ENCODE data around the gene TCEA2. TPM values are rescaled to one million over a fixed set of nuclear protein-coding genes. Genes with fewer than 3 reads are reported as not detected.

TCEA2 gene
- total RNA-seq, 1 experiment from 2014 or later: 48.3 TPM

DNA sequence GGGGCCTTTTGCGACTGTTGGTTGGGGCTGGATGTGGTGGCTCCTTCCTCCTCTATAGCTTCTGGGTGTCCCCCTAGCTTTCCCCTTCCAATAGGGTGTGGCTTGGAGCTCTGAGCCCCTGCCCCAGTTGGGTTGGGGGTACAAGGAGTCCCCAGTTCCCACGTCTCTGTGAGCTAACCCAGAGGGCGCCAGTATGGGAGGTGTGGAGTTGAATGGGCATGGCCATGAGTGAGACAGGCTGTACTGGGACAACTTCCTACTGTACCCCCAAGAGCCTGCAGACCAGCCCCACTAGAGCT is 25.9 kb upstream of the TCEA2 start:
- H3K27me3 Mint-ChIP-seq (ENCODE audit: insufficient read depth, unreplicated experiment): peaks cover 3% of the 10 kb centered on the region
- POLR2A ChIA-PET: interaction anchor here (1.6 kb wide), 1 partner anchor 25 kb away, joined by 8 read pairs; the partner anchor contains the start of gene TCEA2
- H3K27ac Mint-ChIP-seq (ENCODE audit: unreplicated experiment): no peak overlapping the region
- H3K27me3 ChIP-seq (replicated peaks; ENCODE audit: control insufficient read depth, insufficient read depth, low read length): no peaks in the 10 kb centered on the region
- peaks cover 70% of the 10 kb centered on the region for H3K36me3 Mint-ChIP-seq (ENCODE audit: insufficient read depth, unreplicated experiment)
- H3K4me3 ChIP-seq (ENCODE audit: low read depth, low read length): no peak overlapping the region
- no peak for DNase-seq
- no peaks in the 10 kb centered on the region for H3K4me1 Mint-ChIP-seq (ENCODE audit: low read depth, unreplicated experiment)
- H3K9me3 ChIP-seq: no peaks in the 10 kb centered on the region
- TF ChIP-seq, protein P1, sequence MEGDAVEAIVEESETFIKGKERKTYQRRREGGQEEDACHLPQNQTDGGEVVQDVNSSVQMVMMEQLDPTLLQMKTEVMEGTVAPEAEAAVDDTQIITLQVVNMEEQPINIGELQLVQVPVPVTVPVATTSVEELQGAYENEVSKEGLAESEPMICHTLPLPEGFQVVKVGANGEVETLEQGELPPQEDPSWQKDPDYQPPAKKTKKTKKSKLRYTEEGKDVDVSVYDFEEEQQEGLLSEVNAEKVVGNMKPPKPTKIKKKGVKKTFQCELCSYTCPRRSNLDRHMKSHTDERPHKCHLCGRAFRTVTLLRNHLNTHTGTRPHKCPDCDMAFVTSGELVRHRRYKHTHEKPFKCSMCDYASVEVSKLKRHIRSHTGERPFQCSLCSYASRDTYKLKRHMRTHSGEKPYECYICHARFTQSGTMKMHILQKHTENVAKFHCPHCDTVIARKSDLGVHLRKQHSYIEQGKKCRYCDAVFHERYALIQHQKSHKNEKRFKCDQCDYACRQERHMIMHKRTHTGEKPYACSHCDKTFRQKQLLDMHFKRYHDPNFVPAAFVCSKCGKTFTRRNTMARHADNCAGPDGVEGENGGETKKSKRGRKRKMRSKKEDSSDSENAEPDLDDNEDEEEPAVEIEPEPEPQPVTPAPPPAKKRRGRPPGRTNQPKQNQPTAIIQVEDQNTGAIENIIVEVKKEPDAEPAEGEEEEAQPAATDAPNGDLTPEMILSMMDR (IDR thresholded peaks at IDR 0.05; ENCODE audit: insufficient read depth in 1 of 2, low read depth in 1 of 2, low read length in 1 of 2, severe bottlenecking in 1 of 2, unreplicated experiment in 1 of 2): no peak
- BruUV-seq (replicated peaks): no TSS peak
- H3K4me3 Mint-ChIP-seq (ENCODE audit: unreplicated experiment): peak overlapping the region; percentile 87
- H3K4me1 ChIP-seq: peaks cover 26% of the 10 kb centered on the region
- no peaks in the 10 kb centered on the region for H3K9me3 Mint-ChIP-seq (ENCODE audit: unreplicated experiment)
- CTCF ChIA-PET: interaction anchor here (1.4 to 6.2 kb wide), 5 partner anchors 15 to 84 kb away, joined by 5 to 101 read pairs (median 51); partner anchors contain the start of genes PRPF6, SOX18 and TCEA2
- H3K36me3 ChIP-seq (ENCODE audit: control insufficient read depth, insufficient read depth, low read length): peaks cover under 1% of the 10 kb centered on the region; the same call in 1 of the 2 replicates
- intact Hi-C loops (cut with micrococcal nuclease; ENCODE audit: unreplicated experiment): no loop called here

DNA sequence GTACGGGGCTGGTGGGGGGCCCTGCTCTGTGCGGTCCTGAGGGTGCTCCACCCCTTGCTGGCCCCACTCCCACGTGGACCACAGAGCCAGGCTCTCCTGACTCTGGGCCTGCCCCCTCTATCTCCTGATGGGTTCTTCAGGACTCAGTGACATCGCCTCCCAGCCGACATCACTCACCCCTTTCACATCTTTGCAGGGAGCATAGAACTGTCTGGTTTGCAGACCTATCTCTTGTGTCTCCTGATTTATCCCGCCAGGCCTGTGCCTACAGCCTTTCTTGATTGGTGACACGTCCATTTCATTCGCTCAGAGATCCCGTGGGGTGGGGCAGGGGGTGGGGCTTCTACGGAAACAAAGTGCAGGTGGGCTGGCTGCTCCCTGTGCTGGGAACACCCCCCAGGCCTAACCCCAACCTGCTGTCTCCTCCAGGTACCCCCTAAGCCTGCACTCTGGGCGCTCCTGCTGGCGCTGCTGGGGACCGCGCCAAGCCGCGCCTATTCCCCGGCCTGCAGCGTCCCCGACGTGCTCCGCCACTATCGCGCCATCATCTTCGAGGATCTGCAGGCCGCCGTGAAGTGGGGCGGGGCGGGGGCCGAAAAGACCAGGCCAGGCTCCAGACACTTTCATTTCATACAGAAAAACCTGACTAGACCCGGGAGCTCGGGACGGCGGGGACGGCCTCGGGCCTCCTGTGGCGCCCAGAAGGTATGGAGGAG is 25.3 kb upstream of the TCEA2 start:
- Mint-ChIP-seq H3K4me1 (ENCODE audit: low read depth, unreplicated experiment) (no peaks in the 10 kb centered on the region), H3K27me3 (ENCODE audit: insufficient read depth, unreplicated experiment) (peaks cover 3% of the 10 kb centered on the region), H3K4me3 (ENCODE audit: unreplicated experiment) (peak overlapping the region; percentile 87), H3K27ac (ENCODE audit: unreplicated experiment) (no peak overlapping the region), H3K9me3 (ENCODE audit: unreplicated experiment) (no peaks in the 10 kb centered on the region), H3K36me3 (ENCODE audit: insufficient read depth, unreplicated experiment) (peaks cover 65% of the 10 kb centered on the region)
- H3K4me1 ChIP-seq: peaks cover 26% of the 10 kb centered on the region
- intact Hi-C loops (cut with micrococcal nuclease; ENCODE audit: unreplicated experiment): loop anchor here (1.0 kb wide), 3 partner anchors 13 to 499 kb away; partner anchors contain the start of gene PRPF6
- no TSS peak for BruUV-seq (replicated peaks)
- no peaks in the 10 kb centered on the region for H3K27me3 ChIP-seq (replicated peaks; ENCODE audit: control insufficient read depth, insufficient read depth, low read length)
- H3K4me3 ChIP-seq (ENCODE audit: low read depth, low read length): peak overlapping the region; percentile 81
- TF ChIP-seq, protein P1 (IDR thresholded peaks at IDR 0.05; ENCODE audit: insufficient read depth in 1 of 2, low read depth in 1 of 2, low read length in 1 of 2, severe bottlenecking in 1 of 2, unreplicated experiment in 1 of 2): no peak
- no peaks in the 10 kb centered on the region for H3K36me3 ChIP-seq (ENCODE audit: control insufficient read depth, insufficient read depth, low read length)
- CTCF ChIA-PET: interaction anchor here (0.6 to 6.2 kb wide), 36 partner anchors 9 to 765 kb away, joined by 3 to 139 read pairs (median 6); partner anchors contain the start of genes ARFGAP1, LKAAEAR1, PRPF6 and PTK6
- POLR2A ChIA-PET: interaction anchor here (0.6 to 1.6 kb wide), 6 partner anchors 13 to 58 kb away, joined by 3 to 21 read pairs (median 6); partner anchors contain the start of genes PRPF6, SAMD10 and TCEA2
- H3K9me3 ChIP-seq: no peaks in the 10 kb centered on the region
- peak in 1 of 2 experiments; percentile 66 for DNase-seq

DNA sequence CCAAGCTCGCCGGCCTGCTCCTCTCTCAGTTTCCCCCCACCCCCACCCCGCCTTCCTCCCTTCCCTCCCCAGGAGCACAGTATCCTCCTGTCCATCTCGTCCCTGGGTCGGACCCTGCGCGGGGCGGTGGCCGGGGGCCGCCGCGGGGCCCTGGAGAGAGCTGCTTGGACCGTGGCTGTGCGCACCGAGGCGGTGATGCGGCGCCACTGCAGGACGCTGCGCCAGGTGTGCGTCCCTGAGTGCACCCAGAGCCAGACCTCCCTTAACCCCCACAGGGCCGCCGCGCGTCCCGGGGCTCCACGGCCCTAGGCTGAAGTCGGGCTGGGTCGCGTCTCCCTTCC is 24.8 kb upstream of the TCEA2 start:
- ChIA-PET CTCF (interaction anchor here (0.6 to 6.2 kb wide), 46 partner anchors 8 to 765 kb away, joined by 3 to 139 read pairs (median 5); partner anchors contain the start of genes ARFGAP1, LKAAEAR1, OPRL1 and PPDPF), POLR2A (interaction anchor here (0.6 to 1.6 kb wide), 8 partner anchors 14 to 81 kb away, joined by 3 to 21 read pairs (median 4); partner anchors contain the start of genes PRPF6, SAMD10 and TCEA2)
- intact Hi-C loops (cut with micrococcal nuclease; ENCODE audit: unreplicated experiment): loop anchor here (1.0 kb wide), 3 partner anchors 14 to 500 kb away; partner anchors contain the start of gene PRPF6
- DNase-seq: peak in 1 of 2 experiments; percentile 82
- TF ChIP-seq, protein P1 (IDR thresholded peaks at IDR 0.05; ENCODE audit: insufficient read depth in 1 of 2, low read depth in 1 of 2, low read length in 1 of 2, severe bottlenecking in 1 of 2, unreplicated experiment in 1 of 2): peak in 1 of 2 experiments; percentile 41
- peaks cover 26% of the 10 kb centered on the region for H3K4me1 ChIP-seq
- no TSS peak for BruUV-seq (replicated peaks)
- peaks cover 3% of the 10 kb centered on the region for H3K27me3 Mint-ChIP-seq (ENCODE audit: insufficient read depth, unreplicated experiment)
- no peaks in the 10 kb centered on the region for H3K9me3 ChIP-seq
- peak overlapping the region; percentile 81 for H3K4me3 ChIP-seq (ENCODE audit: low read depth, low read length)
- H3K4me3 Mint-ChIP-seq (ENCODE audit: unreplicated experiment): peak overlapping the region; percentile 87
- H3K27me3 ChIP-seq (replicated peaks; ENCODE audit: control insufficient read depth, insufficient read depth, low read length): no peaks in the 10 kb centered on the region
- peak overlapping the region; percentile 57 for H3K27ac Mint-ChIP-seq (ENCODE audit: unreplicated experiment)
- no peaks in the 10 kb centered on the region for H3K36me3 ChIP-seq (ENCODE audit: control insufficient read depth, insufficient read depth, low read length)
- peaks cover 59% of the 10 kb centered on the region for H3K36me3 Mint-ChIP-seq (ENCODE audit: insufficient read depth, unreplicated experiment)
- no peaks in the 10 kb centered on the region for H3K9me3 Mint-ChIP-seq (ENCODE audit: unreplicated experiment)
- no peaks in the 10 kb centered on the region for H3K4me1 Mint-ChIP-seq (ENCODE audit: low read depth, unreplicated experiment)
